GM12873 (cell line): ENCODE data around the gene EGFL7.

Source experiments
- CTCF ChIP-seq: IDR thresholded peaks from 2 replicates; pipeline ENCODE4 v1.5.1; 2012; ENCODE audit warnings: low read depth, mild to moderate bottlenecking, moderate library complexity, low read length, control low read depth; ENCODE audit not compliant: insufficient read depth; ENCODE audit errors: missing control alignments

EGFL7 gene

GRCh38 chr9:136651860-136652259, 10.9 kb upstream of the EGFL7 start:
- no peak for TF ChIP-seq CTCF

DNA sequence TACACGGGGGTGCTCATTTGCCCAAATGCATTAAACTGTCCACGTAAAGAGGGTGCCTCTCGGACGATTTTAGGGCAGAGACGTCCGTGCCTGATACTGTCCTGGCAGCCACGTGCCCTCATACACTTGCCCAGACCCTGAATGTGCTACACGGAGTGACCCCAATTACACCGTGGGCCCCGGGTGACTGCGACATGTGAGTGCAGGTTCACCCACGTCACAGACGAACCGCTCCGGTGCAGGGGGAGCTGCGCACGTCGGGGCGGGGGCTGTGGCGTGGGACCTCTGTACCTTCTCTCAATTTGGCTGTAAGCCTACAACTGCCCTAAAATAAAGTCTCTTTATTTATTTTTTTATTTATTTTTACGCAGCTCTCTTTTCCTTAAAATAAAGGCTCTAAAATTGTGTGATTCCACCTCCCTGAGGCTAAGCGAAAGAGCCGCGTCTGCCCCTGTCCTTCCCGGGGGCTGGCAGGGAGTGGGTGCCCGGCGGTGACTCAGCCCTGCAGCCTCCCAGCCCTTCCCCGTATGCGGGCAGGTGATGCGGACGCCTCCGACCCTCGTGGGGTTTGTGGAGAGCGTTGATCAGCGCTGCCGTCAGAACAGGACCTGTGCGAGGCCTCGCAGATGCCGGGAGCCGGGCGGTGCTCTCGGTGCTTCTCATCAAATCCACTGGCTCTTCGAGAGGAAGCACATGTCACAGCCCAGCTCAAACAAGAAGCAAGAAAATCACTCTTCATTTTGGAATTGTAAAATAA, 9.2 kb upstream of the EGFL7 start:
- TF ChIP-seq CTCF = no peak

GRCh38 chr9:136654820-136655535, 7.7 kb upstream of the EGFL7 start:
- TF ChIP-seq CTCF = no peak

DNA sequence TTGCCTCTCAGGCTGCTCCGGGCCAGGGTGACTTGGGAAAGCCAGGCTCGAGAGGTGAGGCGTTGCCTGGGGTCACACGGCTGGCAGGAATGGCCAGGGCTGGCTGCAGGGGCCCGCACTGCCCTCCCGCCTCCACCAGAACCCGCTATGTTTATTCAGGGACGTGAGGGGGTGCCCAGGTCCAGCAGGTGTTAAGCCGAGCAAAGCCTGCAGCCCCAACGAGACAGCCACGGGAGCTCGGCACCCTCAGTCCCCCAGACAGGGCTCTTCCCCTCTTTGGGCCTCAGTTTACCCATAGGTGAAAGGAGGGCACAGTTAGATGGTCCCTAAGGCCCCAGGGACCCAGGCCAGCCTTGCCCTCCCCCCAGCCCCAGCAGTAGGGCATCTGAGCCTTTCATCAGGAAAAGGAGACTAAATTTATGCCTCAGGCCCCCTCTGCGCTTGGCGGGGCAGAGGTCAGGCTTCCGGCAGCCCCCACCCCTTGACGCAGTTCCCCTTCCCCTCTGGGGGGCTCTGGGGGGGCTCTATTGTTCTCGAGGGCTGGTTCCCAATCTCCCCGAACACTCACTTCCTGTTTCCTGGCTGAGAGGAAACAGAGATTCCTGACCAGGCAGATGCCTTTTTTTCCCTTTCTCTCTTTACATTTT, 7.1 kb upstream of the EGFL7 start:
- no peak for TF ChIP-seq CTCF

GRCh38 chr9:136656183-136656738, 6.5 kb upstream of the EGFL7 start:
- no peak for TF ChIP-seq CTCF

DNA sequence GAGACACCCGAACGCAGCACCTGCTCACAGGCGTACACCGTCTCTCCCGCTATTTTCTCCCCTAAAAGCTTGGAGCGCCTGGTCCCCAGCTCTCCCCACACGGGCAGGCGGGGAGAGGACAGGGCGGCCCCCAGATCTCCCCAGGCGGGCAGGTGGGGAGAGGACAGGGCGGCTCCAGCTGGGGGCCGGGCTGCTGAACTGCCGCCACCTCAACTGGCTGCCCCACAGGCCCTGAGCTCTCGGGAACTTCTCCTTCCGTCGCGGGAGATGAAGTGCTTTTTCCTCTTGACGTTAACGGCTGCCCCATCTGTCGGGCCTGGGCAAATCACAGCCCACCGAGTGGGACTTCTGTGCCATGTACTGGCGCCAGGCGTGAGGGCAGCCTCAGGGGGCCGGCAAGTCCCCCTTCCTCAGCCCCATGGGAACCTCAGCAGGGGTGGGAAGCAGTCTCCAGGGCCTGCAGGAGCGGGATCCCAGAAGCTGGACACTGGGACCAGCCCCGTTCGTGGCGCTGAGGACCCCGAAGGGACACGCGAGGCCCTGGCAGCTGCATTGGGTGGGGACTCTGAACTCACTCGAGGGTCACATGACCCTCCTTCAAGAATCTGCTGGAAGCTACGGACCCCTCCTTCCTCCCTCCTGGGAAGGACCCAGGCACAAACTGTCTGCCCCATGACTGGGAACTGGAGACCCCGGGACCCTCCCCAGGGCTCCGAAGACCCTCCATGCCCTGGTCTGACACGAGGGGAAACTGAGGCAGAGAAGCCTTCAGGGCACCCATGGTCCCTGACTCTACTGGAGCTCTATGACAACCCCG, 5.7 kb upstream of the EGFL7 start:
- no peak for TF ChIP-seq CTCF
